Tibial nerve (tissue), 3 donors: Measurements from ENCODE around the gene MUL1.

Source experiments
- CTCF ChIP-seq, 5 experiments: fragments of 200-600 bp in 3 of 5; fragments of 450-650 bp in 2 of 5; sonication (generic) in 3 of 5; IDR thresholded peaks; one replicate each; pipeline ENCODE4 v1.5.1; 2016 to 2019; ENCODE audit warnings: antibody characterized with exemption in 5 of 5, mild to moderate bottlenecking in 3 of 5, moderate library complexity in 2 of 5
- POLR2A ChIP-seq, 2 donors: fragments of 450-650 bp; IDR thresholded peaks; one replicate each; pipeline ENCODE4 v1.6.1; 2017; ENCODE audit warnings: antibody characterized with exemption in 2 of 2, mild to moderate bottlenecking in 2 of 2, moderate library complexity in 2 of 2

- TF ChIP-seq CTCF (IDR thresholded peaks at IDR 0.05) = no peak
- no peak for TF ChIP-seq POLR2A (IDR thresholded peaks at IDR 0.05)
Observed at GRCh38 chr1:20499105-20499504, 8.8 kb downstream of the MUL1 start.
